Stimulated activated CD4-positive, alpha-beta T cell treated with anti-CD3 and anti-CD28 coated beads, Interleukin-4, amount 100 ng/mL, for 1 hour (primary cell): ENCODE results near the gene RNF34.
A peak's percentile ranks its signal among the peaks of the same experiment; 100 is the strongest.

Source experiments
- DNase-seq: peaks from one replicate; pipeline ENCODE4 v3.0.0-alpha.2; 2020

RNF34 gene

GRCh38 chr12:121440768-121441167 is 40.9 kb downstream of the RNF34 start:
- DNase-seq = no peak

GRCh38 chr12:121441555-121441954 is 41.6 kb downstream of the RNF34 start:
- no peak for DNase-seq

- DNase-seq = no peak
Observed at GRCh38 chr12:121442028-121442948, 42.4 kb downstream of the RNF34 start.

- peak; percentile 76 for DNase-seq
Observed at GRCh38 chr12:121443193-121443870, 43.4 kb downstream of the RNF34 start.

GRCh38 chr12:121443911-121444841 is 44.3 kb downstream of the RNF34 start:
- DNase-seq = no peak

GRCh38 chr12:121444842-121445202 is 44.9 kb downstream of the RNF34 start:
- no peak for DNase-seq

- DNase-seq = no peak
Observed at GRCh38 chr12:121446750-121447149, 46.8 kb downstream of the RNF34 start.

GRCh38 chr12:121448771-121449315 is 48.9 kb downstream of the RNF34 start:
- no peak for DNase-seq

- no peak for DNase-seq
Observed at GRCh38 chr12:121451961-121452339, 52.0 kb downstream of the RNF34 start.

GRCh38 chr12:121452340-121452984 is 52.5 kb downstream of the RNF34 start:
- no peak for DNase-seq

GRCh38 chr12:121452985-121453360 is 53.1 kb downstream of the RNF34 start:
- no peak for DNase-seq

- no peak for DNase-seq
Observed at GRCh38 chr12:121453629-121454028, 53.7 kb downstream of the RNF34 start.

- no peak for DNase-seq
Observed at GRCh38 chr12:121454921-121455320, 55.0 kb downstream of the RNF34 start.

- DNase-seq = no peak
Observed at GRCh38 chr12:121455766-121456420, 56.0 kb downstream of the RNF34 start.

GRCh38 chr12:121456551-121456950 is 56.6 kb downstream of the RNF34 start:
- no peak for DNase-seq

GRCh38 chr12:121461048-121461447 is 61.1 kb downstream of the RNF34 start:
- no peak for DNase-seq

- no peak for DNase-seq
Observed at GRCh38 chr12:121464331-121464730, 64.4 kb downstream of the RNF34 start.

- peak; percentile 48 for DNase-seq
Observed at GRCh38 chr12:121465921-121466793, 66.2 kb downstream of the RNF34 start.

GRCh38 chr12:121466794-121467637 is 67.1 kb downstream of the RNF34 start:
- peak; percentile 87 for DNase-seq
